GM18519 (cell line): ENCODE results near the gene BORCS5.
A peak's percentile ranks its signal among the peaks of the same experiment; 100 is the strongest.
"Not testable (repeated sequence)": the region's sequence is repeated elsewhere in the genome, so short reads cannot be mapped to it uniquely, and the experiment has no call there.

Experiments
- ATAC-seq: cut with Tn5 transposase; IDR thresholded peaks from one replicate; pipeline ENCODE4 v1.9.1; 2021; ENCODE audit warnings: mild to moderate bottlenecking, moderate library complexity; ENCODE audit not compliant: unreplicated experiment, low FRiP score

Gene BORCS5

GRCh38 chr12:12356896-12357718, at the start of gene BORCS5:
Gene BORCS5, plus strand, starts transcription at chr12:12357078. Its CDS starts 374 bp downstream, at chr12:12357452.
- ATAC-seq = peak; percentile 85

DNA sequence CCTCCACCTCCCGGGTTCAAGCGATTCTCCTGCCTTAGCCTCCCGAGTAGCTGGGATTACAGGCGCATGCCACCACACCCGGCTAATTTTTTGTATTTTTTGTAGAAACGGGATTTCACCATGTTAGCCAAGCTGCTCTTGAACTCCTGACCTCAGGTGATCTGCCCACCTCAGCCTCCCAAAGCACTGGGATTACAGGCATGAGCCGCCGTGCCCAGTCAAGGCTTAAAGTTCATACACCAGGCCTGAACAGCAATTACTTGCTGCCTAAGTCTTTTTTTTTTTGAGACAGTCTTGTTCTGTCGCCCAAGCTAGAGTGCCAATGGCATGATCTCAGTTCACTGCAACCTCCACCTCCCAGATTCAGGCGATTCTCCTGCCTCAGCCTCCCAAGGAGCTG, 46.2 kb upstream of the BORCS5 start:
- not testable (repeated sequence) for ATAC-seq

- no peak for ATAC-seq
These were observed 41.0 kb upstream of the BORCS5 start for GRCh38 chr12:12315838-12316237.

GRCh38 chr12:12319451-12320183, 37.3 kb upstream of the BORCS5 start:
- ATAC-seq = no peak

GRCh38 chr12:12323118-12323517, 33.8 kb upstream of the BORCS5 start:
- no peak for ATAC-seq

GRCh38 chr12:12323591-12323990, 33.3 kb upstream of the BORCS5 start:
- ATAC-seq = no peak

DNA sequence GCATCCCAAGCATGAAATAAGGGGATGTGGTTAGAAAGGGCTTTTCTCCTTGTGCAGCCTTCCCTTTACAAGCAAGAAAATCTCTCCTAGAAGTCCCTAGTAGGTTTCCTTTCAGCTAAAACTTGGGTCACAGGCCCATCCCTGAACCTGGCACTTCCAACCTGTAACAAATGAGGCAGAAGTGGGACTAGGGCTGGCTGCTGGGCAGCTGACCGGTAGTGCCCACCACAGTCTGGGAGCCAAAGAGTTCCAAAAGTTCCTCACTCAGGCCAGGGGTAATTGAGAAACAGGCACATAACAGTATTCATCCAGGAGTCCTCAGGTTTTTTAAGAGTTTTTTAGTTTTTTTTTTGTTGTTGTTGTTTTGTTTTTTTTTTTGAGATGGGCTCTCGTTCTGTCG, 30.6 kb upstream of the BORCS5 start:
- ATAC-seq = no peak

GRCh38 chr12:12327802-12328201, 29.1 kb upstream of the BORCS5 start:
- no peak for ATAC-seq

GRCh38 chr12:12331244-12331771, 25.6 kb upstream of the BORCS5 start:
- no peak for ATAC-seq

DNA sequence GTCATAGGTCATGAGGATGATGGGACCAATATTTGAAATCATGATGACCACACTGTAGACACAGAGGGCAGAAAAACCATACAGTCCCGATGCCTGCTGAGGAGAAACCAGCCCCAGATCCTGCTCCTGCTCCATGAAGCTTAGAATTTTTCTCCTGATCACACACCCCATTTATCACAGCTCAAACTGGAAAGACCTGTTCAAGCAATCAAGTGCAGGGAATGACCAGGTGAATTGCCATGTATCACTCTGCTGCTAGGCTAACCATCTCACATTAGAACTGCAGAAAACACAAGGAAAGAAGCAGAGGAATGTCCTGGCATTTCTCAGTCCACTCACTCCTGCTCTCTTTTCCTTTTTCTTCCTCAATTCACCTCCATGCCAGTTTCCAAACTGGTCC, 25.0 kb upstream of the BORCS5 start:
- no peak for ATAC-seq

DNA sequence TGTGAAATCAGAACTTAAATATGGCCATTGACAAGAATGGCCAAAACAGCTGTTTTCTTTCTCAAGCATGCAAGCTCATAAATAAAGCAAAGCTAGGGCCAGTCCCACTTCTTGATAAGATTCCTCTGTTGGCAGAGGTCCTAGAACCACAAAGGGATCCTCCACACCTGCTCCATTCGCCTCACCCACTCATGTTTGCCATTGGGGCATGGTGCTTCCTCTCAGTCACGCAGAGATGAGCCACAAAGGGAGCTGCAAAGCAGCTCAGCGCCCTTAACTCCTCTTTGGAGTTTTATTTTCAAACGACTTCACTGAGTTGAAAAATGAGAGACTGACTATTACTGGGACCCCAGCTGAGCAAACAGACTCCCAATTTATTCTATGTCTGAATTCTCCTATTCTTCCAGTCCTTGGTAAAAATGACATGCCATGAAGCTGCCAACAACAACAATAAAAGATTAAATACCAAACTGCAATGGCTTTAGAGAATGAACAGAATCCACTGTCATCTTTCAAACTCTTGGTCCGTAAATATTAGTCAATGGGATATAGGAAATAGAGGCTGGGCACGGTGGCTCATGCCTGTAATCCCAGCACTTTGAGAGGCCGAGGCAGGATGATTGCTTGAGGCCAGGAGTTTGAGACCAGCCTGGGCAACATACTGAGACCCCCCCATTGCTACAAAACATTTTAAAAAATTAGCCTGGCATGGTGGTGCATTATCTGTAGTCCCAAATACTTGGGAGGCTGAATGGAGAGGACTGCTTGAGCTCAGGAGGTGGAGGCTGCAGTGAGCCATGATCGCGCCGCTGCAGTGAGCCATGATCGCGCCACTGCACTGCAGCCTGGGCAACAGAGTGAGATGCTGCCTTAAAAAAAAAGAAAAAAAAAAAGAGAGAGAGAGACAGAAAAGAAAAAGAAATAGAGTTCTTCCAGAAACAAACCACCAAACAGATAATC, 23.2 kb upstream of the BORCS5 start:
- no peak for ATAC-seq

GRCh38 chr12:12334367-12335040, 22.4 kb upstream of the BORCS5 start:
- no peak for ATAC-seq

GRCh38 chr12:12336049-12336411, 20.8 kb upstream of the BORCS5 start:
- ATAC-seq = no peak

DNA sequence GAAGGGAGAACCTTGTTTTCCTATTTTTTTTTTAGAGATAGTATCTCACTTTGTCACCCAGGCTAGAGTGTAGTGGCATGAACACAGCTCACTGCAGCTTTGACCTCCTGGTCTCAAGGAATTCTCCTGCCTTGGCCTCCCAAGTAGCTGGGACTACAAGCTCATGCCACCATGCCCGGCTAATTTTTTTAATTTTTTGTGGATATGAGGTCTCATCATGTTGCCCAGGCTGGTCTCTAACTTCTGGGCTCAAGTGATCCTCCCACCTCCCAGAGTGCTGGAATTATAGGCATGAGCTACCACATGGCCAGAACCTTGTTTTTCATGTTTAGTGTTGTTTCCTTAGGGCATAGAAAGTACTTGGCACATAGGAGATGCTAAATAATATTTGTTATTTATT, 20.4 kb upstream of the BORCS5 start:
- no peak for ATAC-seq

DNA sequence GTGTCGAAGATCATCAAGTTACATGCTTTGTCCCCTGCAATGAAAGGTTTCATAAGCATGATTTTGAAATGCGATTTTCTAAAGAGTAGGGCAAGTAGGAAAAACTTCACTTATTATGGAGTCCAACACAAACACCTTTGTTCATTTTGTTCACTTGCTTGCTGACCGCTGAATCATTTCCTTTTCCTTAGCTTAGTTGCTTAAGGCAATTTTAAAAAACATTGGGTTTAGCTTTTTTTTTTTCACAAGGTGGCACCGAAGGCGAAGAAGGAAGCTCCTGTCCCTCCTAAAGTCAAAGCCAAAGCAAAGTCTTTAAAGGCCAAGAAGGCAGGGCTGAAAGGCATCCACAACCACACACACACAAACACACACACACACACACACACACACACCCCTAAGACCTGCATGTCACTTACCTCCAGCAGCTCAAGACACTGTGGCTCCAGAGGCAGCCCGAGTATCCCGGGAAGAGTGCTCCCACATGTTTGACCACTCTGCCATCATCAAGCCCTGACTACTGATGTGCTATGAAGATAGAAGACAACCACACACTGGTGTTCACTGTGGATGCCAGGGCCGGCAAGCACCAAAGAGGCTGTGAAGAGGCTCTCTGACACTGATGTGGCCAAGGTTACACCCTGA, 18.2 kb upstream of the BORCS5 start:
- ATAC-seq = no peak

GRCh38 chr12:12349711-12350665, 6.9 kb upstream of the BORCS5 start, which contains the start of gene MANSC1:
Gene MANSC1, minus strand, starts transcription at chr12:12350242. Its CDS starts 6,928 bp downstream, at chr12:12343314.
- no peak for ATAC-seq

DNA sequence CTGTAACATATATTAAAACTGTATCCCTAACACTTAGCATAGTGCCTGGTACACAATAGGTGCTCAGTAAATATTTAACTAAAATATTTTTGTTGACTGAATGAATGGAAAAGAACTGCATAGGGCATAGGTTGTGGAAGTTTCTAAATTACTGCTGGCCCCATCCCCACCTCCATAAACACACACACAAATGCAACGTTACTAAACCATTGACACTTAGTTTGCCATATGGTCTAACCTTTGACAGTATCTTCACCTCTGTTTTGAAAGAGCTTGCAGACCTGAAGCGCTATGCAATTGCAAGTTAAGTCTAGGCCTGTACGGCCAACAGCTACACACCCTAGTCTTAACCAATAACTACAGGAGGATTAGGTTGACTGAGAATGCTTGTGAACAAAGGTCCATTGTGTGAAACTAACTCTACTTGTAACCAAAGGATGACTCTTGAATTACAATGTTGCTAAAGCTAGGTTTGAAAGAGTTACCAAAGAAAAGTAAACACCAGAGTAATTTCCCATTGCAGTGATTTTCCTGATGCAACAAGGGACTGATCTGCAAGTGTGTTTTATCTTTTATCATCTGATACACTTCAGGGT, 5.9 kb upstream of the BORCS5 start:
- ATAC-seq = no peak
